Upper lobe of right lung (tissue), 1 donor: ENCODE results near the gene SFMBT2. TPM values are rescaled to one million over a fixed set of nuclear protein-coding genes. Genes with fewer than 3 reads are reported as not detected.

Source experiments
- ATAC-seq: fragments of 200-7000 bp; cut with Tn5 transposase; one replicate; pipeline ENCODE4 v1.9.1; 2020; ENCODE audit warnings: mild to moderate bottlenecking, moderate library complexity
- DNase-seq: peaks from one replicate; pipeline ENCODE4 v3.0.0-alpha.2; 2020
- H3K27ac ChIP-seq: fragments of 200-600 bp; one replicate; pipeline ENCODE4 v1.8.0; 2022
- H3K27me3 ChIP-seq: fragments of 200-600 bp; one replicate; pipeline ENCODE4 v1.8.0; 2022; ENCODE audit warnings: mild to moderate bottlenecking
- H3K36me3 ChIP-seq: fragments of 200-600 bp; one replicate; pipeline ENCODE4 v1.8.0; 2022
- H3K4me1 ChIP-seq: fragments of 200-600 bp; one replicate; pipeline ENCODE4 v1.8.0; 2022
- H3K4me3 ChIP-seq: fragments of 200-600 bp; one replicate; pipeline ENCODE4 v1.8.0; 2022; ENCODE audit warnings: mild to moderate bottlenecking
- H3K9me3 ChIP-seq: fragments of 200-600 bp; one replicate; pipeline ENCODE4 v1.8.0; 2022
- intact Hi-C: fragments of 100-400 bp; cut with DNase I; formaldehyde crosslinking; loops from one replicate; pipeline ENCODE4 v1.11.0; 2022
- total RNA-seq: library from RNA; stranded (reverse); fragmentation: NEBNext Ultra II Directional; extraction: Animal tissue kit (Norgen Biotek cat#: 25700); gene quantifications from one replicate; pipeline ENCODE4 v1.2.1, GENCODE V29; 2021
- TF ChIP-seq, protein P1 (sequence below): fragments of 200-600 bp; IDR thresholded peaks from one replicate; pipeline ENCODE4 v1.8.0; 2022; ENCODE audit warnings: antibody characterized with exemption
- donor health status: DM: no; HTN: yes; CAD: no; lungs with severe emphysema.

Gene SFMBT2
- total RNA-seq, 1 donor from 2014 or later: 16.1 TPM

DNA sequence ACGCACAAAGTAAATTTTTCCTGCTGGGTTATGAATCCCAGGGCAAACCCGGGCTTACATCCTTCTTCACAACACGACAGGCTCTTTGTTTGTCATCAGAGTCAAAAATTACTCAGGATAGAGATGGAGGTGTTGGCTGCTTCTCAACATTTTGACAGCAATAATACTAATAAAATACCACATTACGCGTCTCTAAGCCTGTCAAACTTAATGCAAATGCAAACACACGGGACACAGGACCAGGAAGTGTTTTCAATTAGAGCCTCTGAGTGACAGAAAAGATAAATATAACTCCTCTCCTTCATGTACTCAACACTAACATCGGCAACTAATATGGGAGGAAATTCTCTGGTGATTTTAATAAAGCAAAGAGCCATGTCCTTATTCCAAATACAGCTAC lies 128.4 kb downstream of the SFMBT2 start:
- TF ChIP-seq, protein P1, sequence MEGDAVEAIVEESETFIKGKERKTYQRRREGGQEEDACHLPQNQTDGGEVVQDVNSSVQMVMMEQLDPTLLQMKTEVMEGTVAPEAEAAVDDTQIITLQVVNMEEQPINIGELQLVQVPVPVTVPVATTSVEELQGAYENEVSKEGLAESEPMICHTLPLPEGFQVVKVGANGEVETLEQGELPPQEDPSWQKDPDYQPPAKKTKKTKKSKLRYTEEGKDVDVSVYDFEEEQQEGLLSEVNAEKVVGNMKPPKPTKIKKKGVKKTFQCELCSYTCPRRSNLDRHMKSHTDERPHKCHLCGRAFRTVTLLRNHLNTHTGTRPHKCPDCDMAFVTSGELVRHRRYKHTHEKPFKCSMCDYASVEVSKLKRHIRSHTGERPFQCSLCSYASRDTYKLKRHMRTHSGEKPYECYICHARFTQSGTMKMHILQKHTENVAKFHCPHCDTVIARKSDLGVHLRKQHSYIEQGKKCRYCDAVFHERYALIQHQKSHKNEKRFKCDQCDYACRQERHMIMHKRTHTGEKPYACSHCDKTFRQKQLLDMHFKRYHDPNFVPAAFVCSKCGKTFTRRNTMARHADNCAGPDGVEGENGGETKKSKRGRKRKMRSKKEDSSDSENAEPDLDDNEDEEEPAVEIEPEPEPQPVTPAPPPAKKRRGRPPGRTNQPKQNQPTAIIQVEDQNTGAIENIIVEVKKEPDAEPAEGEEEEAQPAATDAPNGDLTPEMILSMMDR: no peak
- ATAC-seq (no peak), DNase-seq (no peak)
- H3K27me3 ChIP-seq: no peaks in the 10 kb centered on the region
- H3K4me3 ChIP-seq: no peak overlapping the region
- H3K4me1 ChIP-seq: no peaks in the 10 kb centered on the region
- H3K36me3 ChIP-seq: no peaks in the 10 kb centered on the region
- intact Hi-C loops: no loop called here
- H3K9me3 ChIP-seq: no peaks in the 10 kb centered on the region
- H3K27ac ChIP-seq: no peak overlapping the region

DNA sequence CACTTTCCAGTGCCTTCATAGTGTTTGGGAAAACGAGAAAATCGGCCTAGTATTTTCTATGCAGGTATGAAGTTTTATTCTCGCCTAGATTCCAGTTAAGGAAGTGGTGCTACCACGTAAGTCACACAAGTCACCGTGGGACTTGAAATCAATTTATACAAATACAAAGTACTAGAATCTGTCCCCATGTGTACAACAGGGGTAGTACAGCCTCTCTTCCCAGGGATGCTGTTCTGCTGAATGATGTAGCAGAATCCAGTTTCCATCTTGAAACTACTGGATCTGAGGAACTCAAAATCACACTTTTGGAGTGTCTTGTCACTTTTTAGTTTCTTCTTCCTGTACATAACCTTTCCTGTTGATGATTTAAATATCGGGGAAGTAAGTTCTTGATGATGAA lies 129.4 kb downstream of the SFMBT2 start:
- no peaks in the 10 kb centered on the region for H3K4me1 ChIP-seq
- no peak overlapping the region for H3K27ac ChIP-seq
- no peaks in the 10 kb centered on the region for H3K9me3 ChIP-seq
- ATAC-seq (no peak), DNase-seq (no peak)
- no peak overlapping the region for H3K4me3 ChIP-seq
- intact Hi-C loops: no loop called here
- no peaks in the 10 kb centered on the region for H3K36me3 ChIP-seq
- TF ChIP-seq, protein P1: no peak
- no peaks in the 10 kb centered on the region for H3K27me3 ChIP-seq

DNA sequence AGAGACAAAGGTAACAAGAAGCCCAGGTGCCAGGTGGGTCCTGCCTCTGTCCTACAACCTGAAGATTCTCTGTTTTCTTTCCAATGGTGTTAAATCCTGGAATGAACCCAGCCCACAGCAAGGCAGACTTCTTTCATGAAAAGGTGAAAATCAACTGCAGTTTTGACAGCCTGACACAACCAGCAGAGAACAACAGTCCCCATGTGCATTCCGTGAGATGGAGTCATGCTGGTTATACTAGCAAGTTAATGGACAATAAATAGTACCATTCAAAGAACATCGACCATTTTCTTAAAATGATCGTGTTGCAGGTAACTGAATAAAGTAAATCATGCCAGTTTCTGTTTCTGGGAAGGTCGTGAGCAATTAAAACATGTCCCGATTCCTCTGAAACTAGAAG lies 131.5 kb downstream of the SFMBT2 start:
- Histone ChIP-seq H3K4me3 (no peak overlapping the region), H3K4me1 (no peaks in the 10 kb centered on the region), H3K36me3 (no peaks in the 10 kb centered on the region), H3K9me3 (no peaks in the 10 kb centered on the region), H3K27me3 (no peaks in the 10 kb centered on the region), H3K27ac (no peak overlapping the region)
- TF ChIP-seq, protein P1: no peak
- intact Hi-C loops: no loop called here
- ATAC-seq (no peak), DNase-seq (no peak)

DNA sequence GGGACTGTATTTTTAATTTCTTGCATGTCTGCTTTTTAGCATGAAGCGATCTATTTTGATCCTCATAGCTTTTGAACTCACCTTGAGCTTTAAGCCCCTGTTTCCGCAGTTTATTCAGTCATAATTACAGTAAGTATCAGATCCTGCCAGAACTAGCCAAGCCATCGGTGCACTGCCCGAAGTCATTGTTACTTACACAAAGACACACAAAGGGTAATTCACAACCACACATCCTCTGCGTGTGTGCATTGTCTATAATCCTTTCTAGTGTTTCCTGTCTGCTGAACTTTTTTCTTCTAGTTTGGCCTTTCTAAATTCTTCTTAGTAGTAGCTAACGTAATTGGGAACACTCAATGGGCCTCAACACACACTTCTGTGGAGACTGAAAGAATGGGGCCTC lies 133.0 kb downstream of the SFMBT2 start:
- Histone ChIP-seq H3K36me3 (no peaks in the 10 kb centered on the region), H3K27me3 (no peaks in the 10 kb centered on the region), H3K9me3 (no peaks in the 10 kb centered on the region), H3K4me1 (no peaks in the 10 kb centered on the region), H3K4me3 (no peak overlapping the region), H3K27ac (no peak overlapping the region)
- ATAC-seq: no peak
- intact Hi-C loops: no loop called here
- TF ChIP-seq, protein P1: no peak
- no peak for DNase-seq

DNA sequence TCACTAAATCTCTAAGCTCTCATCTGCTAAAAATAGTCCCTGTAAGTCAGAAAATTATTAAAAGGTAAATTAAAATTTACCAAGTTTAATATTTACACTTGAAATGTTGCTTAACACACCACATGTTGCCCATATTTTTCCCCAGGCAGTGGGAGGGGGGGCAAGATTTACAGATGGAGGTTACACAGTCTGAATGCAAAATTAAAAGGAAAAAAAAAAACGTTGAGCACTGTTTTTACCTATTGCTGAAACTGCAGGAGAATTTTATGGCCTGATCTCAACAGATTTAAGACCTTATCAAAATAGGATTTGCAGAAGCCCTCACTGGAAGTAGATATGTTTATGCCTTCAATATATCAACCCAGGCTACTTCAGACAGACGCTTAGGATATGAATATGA lies 133.4 kb downstream of the SFMBT2 start:
- ATAC-seq: no peak
- no peaks in the 10 kb centered on the region for H3K36me3 ChIP-seq
- intact Hi-C loops: no loop called here
- no peak overlapping the region for H3K27ac ChIP-seq
- H3K27me3 ChIP-seq: no peaks in the 10 kb centered on the region
- H3K4me3 ChIP-seq: no peak overlapping the region
- TF ChIP-seq, protein P1: no peak
- H3K4me1 ChIP-seq: no peaks in the 10 kb centered on the region
- no peaks in the 10 kb centered on the region for H3K9me3 ChIP-seq
- no peak for DNase-seq

DNA sequence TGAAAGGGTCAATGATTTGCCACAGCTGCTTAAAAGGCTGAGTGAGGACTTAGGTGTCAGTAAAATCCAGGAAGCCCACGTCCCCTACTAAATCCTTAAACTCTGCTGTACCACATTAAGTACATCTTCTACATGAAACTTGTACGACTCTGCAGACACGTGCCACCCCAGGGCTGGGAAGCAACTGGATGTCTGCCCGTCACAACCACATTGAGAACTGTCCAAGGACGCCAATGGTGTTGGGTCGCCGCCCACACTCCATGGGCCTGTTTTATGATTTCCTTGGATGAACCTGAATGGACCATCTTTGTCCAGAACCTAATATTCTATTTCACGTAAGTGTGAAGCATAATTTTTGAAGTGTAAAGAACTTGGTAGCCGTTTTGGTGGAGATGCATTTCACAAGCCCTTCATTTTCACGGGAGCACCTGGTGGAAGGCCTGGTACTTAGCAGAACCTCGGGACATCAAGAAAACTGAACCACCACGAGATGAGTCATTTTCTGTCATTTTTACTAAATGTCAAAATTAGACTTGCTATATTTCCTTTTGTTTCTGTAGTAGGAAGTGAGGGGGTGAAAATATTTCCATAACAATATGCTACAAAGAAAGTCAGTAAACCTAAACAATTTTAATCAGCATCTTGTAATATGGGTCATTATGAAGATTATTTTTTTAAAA lies 134.9 kb downstream of the SFMBT2 start:
- H3K9me3 ChIP-seq: no peaks in the 10 kb centered on the region
- intact Hi-C loops: no loop called here
- H3K27ac ChIP-seq: no peak overlapping the region
- DNase-seq: no peak
- TF ChIP-seq, protein P1: no peak
- H3K4me1 ChIP-seq: no peaks in the 10 kb centered on the region
- H3K27me3 ChIP-seq: no peaks in the 10 kb centered on the region
- no peaks in the 10 kb centered on the region for H3K36me3 ChIP-seq
- H3K4me3 ChIP-seq: no peak overlapping the region
- ATAC-seq: no peak
